ENCODE results near the gene ZNF414. TPM values are rescaled to one million over a fixed set of nuclear protein-coding genes. Genes with fewer than 3 reads are reported as not detected.

The ZNF414 gene
- total RNA-seq, 4 donors from 2014 or later = 10.4 to 43.7 (median 18.0) TPM

GRCh38 chr19:8512115-8512967 lies 1.6 kb downstream of the ZNF414 start:
- H3K4me1 ChIP-seq = peaks cover 39% of the 10 kb centered on the region
- no peak for DNase-seq (ENCODE audit: low spot score in 2 of 2)
- TF ChIP-seq EP300 (IDR thresholded peaks at IDR 0.05) (no peak), POLR2A (IDR thresholded peaks at IDR 0.05) (no peak), POLR2AphosphoS5 (IDR thresholded peaks at IDR 0.05) (no peak), CTCF (IDR thresholded peaks at IDR 0.05) (no peak)
- peaks cover 14% of the 10 kb centered on the region for H3K36me3 ChIP-seq
- peak overlapping the region; percentile 34 for H3K4me3 ChIP-seq
- peak overlapping the region; percentile 10 for H3K27ac ChIP-seq
- no peaks in the 10 kb centered on the region for H3K9me3 ChIP-seq
- 67% methylated on average over 22 of the region's 22 CpGs for WGBS
- no peaks in the 10 kb centered on the region for H3K27me3 ChIP-seq

DNA sequence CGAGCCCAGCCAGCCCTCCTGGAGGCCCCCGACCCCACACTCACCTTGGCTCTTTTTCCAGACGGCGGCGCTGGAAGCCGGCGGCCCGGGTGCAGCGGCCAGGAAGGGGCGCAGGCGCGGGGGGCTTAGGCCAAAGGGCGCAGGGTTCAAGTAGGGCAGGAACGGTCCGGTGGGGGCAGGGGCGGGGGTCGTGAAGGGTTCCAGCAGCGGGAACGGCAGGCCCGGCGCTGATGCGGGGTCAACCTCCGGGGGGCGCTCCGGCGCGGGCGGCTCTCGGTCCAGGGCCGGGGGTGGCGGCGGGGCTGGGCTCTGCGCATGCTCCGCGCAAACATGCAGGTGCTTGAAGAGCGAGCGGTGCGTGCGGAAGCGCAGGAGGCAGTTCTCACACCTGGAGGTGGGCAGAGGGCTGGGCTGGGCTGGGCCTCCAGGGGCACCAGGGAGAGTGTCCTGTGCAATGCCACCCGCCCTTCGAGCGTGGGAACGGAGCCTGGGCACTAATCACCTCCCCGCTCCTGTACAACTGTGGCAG lies 2.3 kb downstream of the ZNF414 start:
- H3K4me3 ChIP-seq = peak overlapping the region; percentile 34
- no peak for TF ChIP-seq EP300 (IDR thresholded peaks at IDR 0.05)
- no peak for TF ChIP-seq POLR2AphosphoS5 (IDR thresholded peaks at IDR 0.05)
- TF ChIP-seq POLR2A (IDR thresholded peaks at IDR 0.05) = no peak
- no peak for TF ChIP-seq CTCF (IDR thresholded peaks at IDR 0.05)
- 63% methylated on average over 32 of the region's 45 CpGs for WGBS
- H3K4me1 ChIP-seq = peaks cover 40% of the 10 kb centered on the region
- H3K27ac ChIP-seq = peak overlapping the region; percentile 10
- no peaks in the 10 kb centered on the region for H3K9me3 ChIP-seq
- H3K27me3 ChIP-seq = no peaks in the 10 kb centered on the region
- peaks cover 14% of the 10 kb centered on the region for H3K36me3 ChIP-seq
- DNase-seq (ENCODE audit: low spot score in 2 of 2) = no peak

DNA sequence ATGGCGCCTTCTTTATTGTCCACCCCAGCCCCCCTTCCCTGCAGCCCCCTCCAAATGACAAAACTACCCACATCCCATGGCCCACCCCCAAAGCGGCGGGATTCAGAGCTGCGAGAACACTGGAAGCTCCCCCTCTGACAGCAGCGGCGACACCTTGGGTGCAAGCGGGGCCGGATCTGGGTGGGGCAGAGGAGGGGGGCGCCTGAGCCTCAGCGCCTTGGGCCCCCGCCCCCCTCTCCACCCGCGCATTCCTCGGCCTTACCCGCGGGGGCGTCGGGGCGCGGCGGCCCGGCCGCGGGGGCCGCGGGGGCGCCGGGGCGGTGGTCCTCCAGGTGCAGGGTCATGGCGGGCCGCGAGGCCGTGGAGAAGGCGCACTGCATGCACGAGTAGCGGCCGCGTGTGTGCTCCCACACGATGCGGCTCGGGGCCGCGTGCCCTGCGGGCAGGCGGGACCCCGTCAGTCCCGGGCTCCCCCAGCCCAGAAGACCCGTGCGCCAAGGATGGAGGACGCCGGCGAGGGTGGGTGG lies 3.3 kb downstream of the ZNF414 start:
- 88% methylated on average over 14 of the region's 52 CpGs for WGBS
- Histone ChIP-seq H3K4me1 (peaks cover 50% of the 10 kb centered on the region), H3K27ac (no peak overlapping the region), H3K9me3 (no peaks in the 10 kb centered on the region), H3K27me3 (no peaks in the 10 kb centered on the region), H3K4me3 (no peak overlapping the region), H3K36me3 (peaks cover 14% of the 10 kb centered on the region)
- no peak for DNase-seq (ENCODE audit: low spot score in 2 of 2)
- TF ChIP-seq CTCF (IDR thresholded peaks at IDR 0.05) (no peak), POLR2AphosphoS5 (IDR thresholded peaks at IDR 0.05) (no peak), POLR2A (IDR thresholded peaks at IDR 0.05) (no peak), EP300 (IDR thresholded peaks at IDR 0.05) (no peak)

GRCh38 chr19:8506402-8506957 lies 7.5 kb downstream of the ZNF414 start:
- 24% methylated on average over 18 of the region's 18 CpGs for WGBS
- H3K9me3 ChIP-seq = no peaks in the 10 kb centered on the region
- no peak for DNase-seq (ENCODE audit: low spot score in 2 of 2)
- H3K27ac ChIP-seq = no peak overlapping the region
- H3K36me3 ChIP-seq = peaks cover 14% of the 10 kb centered on the region
- no peaks in the 10 kb centered on the region for H3K27me3 ChIP-seq
- peaks cover 28% of the 10 kb centered on the region for H3K4me1 ChIP-seq
- H3K4me3 ChIP-seq = peak overlapping the region; percentile 60
- TF ChIP-seq EP300 (IDR thresholded peaks at IDR 0.05) (no peak), POLR2AphosphoS5 (IDR thresholded peaks at IDR 0.05) (no peak), CTCF (IDR thresholded peaks at IDR 0.05) (no peak), POLR2A (IDR thresholded peaks at IDR 0.05) (no peak)

Data from suprapubic skin (tissue), 4 donors.